Spinal cord (tissue), 10 donors: ENCODE data around the gene WWOX. TPM values are rescaled to one million over a fixed set of nuclear protein-coding genes. Genes with fewer than 3 reads are reported as not detected.

Experiments
- DNase-seq, 6 donors: peaks; one replicate each; pipeline versions ENCODE4 v3.0.0 to v3.0.0-alpha.2; 2013 to 2015; ENCODE audit warnings: low spot score in 6 of 6, low read depth in 4 of 6
- H3K27ac ChIP-seq: one replicate; pipeline ENCODE4 v1.5.1; 2013; ENCODE audit warnings: low read depth, low read length, control low read depth
- H3K27me3 ChIP-seq: one replicate; pipeline ENCODE4 v1.6.1; 2013; ENCODE audit warnings: low read length; ENCODE audit not compliant: control insufficient read depth, insufficient read depth
- H3K36me3 ChIP-seq: one replicate; pipeline ENCODE4 v1.6.1; 2013; ENCODE audit warnings: low read length; ENCODE audit not compliant: control insufficient read depth, insufficient read depth
- H3K4me1 ChIP-seq: one replicate; pipeline ENCODE4 v1.6.1; 2013; ENCODE audit warnings: low read length; ENCODE audit not compliant: control insufficient read depth, insufficient read depth
- H3K4me3 ChIP-seq: one replicate; pipeline ENCODE4 v1.5.1; 2013; ENCODE audit warnings: low read depth, low read length, control low read depth
- H3K9me3 ChIP-seq: one replicate; pipeline ENCODE4 v1.6.1; 2013; ENCODE audit warnings: low read length; ENCODE audit not compliant: control insufficient read depth, insufficient read depth
- WGBS: methylation state at CpG from one replicate; pipeline ENCODE4 v1.1.5; 2013; ENCODE audit warnings: missing lambda C conversion rate; ENCODE audit not compliant: insufficient coverage; 5-methylcytosine and 5-hydroxymethylcytosine counted together
- polyA plus RNA-seq, 2 donors: library from polyadenylated mRNA; unstranded; fragments of 120-200 nt; gene quantifications; one replicate each; pipeline ENCODE4 v1.2.1, GENCODE V29; 2013; ENCODE audit not compliant: insufficient read length in 2 of 2
- total RNA-seq, 2 donors: library from RNA; depleted of rRNA in 1 of 2; stranded (reverse); fragments of 120-200 nt in 1 of 2; fragments of >200 nt in 1 of 2; gene quantifications; one replicate each; pipeline versions ENCODE4 v1.2.3 to v1.2.4, GENCODE V29; 2013 to 2014
- donor health status: healthy.

WWOX gene
- total and polyA plus RNA-seq, 4 donors = 27.5 to 51.5 (median 32.5) TPM

DNA sequence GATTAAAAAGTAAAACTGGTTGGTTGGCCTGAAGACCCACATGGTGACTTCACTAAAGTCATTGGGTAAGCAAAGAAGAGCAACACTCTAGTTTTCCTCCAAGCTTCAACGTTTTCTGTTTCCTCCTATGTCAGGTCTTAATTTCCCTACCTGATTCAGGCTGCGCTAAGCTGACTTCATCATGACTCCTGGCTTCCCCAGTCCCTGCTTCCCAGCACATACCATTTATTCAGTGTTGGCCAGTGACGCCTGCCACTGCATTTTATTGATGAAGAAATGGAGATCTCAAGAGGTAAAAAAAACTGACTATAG, 645.3 kb downstream of the WWOX start:
- DNase-seq = peak in 1 of 6 donors; percentile 13
- H3K4me3 ChIP-seq = no peak overlapping the region
- H3K9me3 ChIP-seq = no peaks in the 10 kb centered on the region
- no peaks in the 10 kb centered on the region for H3K36me3 ChIP-seq
- H3K4me1 ChIP-seq = peaks cover 2% of the 10 kb centered on the region
- 68% methylated on average over 2 of the region's 3 CpGs for WGBS
- peak overlapping the region; percentile 61 for H3K27ac ChIP-seq
- H3K27me3 ChIP-seq = no peaks in the 10 kb centered on the region

DNA sequence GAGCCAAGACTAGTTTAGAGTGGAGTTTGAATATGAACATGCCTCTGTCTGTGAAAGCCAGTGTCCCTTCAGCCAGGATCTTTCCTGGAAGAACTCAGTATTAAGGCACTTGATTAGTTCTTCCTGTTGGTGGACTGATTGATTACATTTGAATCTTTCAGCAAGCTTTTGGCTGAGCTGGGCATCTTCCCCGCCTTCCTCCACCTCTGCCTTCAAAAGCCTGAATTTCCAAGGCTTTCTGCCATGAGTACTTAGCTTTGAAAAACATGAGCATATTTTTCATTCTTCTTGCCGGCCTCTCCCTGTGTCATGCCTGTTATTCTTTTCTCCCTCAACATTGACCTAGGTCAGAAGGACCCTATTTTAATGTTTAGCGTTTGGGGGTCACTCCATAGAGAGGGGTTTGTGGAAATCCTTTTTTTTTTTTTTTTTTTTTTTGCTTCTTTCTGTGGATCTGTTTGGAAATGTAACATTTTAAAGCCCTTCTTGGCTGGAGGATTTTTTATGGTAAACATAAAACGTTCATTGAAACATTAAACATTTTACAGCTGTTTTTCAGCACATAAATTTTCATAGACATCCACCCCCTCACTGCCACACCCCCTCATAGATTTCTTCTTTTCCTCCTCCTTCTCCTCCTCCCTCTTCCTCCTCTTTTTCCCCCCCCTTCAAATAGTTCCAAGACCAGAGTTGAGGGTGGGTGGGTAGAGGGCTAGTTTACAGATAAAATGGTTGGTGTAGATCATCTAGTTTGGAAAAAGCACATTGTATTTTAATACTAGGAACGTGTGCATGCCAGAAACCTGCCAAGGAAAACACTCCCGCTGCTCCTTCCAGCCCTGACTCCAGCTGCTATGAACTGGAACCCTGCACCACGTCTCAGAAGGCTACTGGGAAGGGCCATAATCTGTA, 645.9 kb downstream of the WWOX start:
- DNase-seq = peak in 2 of 6 donors; percentile 22 to 60
- Histone ChIP-seq H3K36me3 (no peaks in the 10 kb centered on the region), H3K27ac (peak overlapping the region; percentile 61), H3K4me3 (no peak overlapping the region), H3K27me3 (no peaks in the 10 kb centered on the region), H3K4me1 (peaks cover 2% of the 10 kb centered on the region), H3K9me3 (no peaks in the 10 kb centered on the region)
- WGBS = 56% methylated on average over 4 of the region's 7 CpGs

DNA sequence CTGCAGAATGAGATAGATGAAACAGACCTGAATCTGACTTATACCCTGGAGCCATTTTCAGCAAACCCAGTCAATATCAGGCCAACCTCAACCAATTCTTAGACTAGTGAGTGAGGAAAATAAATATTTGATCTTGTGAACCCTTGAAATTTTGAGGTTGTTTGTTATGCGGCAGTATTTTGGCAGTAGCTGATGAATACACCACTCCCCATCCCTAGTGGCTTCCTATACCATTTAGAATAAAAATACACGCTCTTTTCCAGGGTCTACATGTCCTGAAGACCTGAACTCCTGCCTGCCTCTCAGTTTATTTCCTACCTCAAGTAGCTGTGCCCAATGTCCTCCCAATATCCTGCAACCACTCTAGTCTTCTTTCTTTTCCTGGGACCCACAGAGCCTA, 647.3 kb downstream of the WWOX start:
- H3K4me3 ChIP-seq = no peak overlapping the region
- H3K9me3 ChIP-seq = no peaks in the 10 kb centered on the region
- 100% methylated on average over 1 of the region's 2 CpGs for whole genome bisulfite sequencing
- DNase-seq = no peak
- no peaks in the 10 kb centered on the region for H3K27me3 ChIP-seq
- peaks cover 2% of the 10 kb centered on the region for H3K4me1 ChIP-seq
- H3K27ac ChIP-seq = no peak overlapping the region
- no peaks in the 10 kb centered on the region for H3K36me3 ChIP-seq

DNA sequence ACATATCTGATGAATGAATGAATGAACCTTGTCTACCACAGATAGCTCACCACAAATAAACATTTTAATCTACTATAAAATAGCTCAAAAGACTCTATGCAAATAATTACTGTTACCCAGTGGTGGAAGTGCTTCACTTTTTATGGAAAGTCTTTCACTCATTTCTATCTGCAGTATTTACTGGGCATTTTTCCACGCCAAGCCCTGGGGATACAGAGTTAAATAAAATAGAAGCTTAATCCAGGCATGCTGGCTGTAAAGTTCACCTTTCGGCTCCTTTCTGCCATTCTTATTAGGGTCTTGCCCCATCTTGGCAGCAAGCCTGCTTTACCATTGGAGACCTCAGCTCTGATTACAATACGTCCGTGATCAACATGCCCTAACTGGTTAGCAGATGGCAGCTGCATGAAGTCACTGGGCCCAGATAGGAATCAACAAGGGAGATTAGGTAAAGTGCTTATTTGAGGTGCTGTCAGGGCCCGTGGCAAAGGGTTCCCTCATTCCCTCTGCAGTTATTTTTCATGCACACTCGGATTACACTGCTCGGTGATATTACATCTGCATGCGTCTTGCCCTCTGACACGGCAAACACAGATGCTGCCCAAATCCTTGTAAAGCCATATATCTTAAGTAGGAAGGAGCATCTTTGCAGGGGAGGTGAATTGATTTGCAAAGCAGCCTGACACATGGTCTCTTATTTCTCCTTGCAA, 648.9 kb downstream of the WWOX start:
- 66% methylated on average over 5 of the region's 9 CpGs for WGBS
- H3K36me3 ChIP-seq = no peaks in the 10 kb centered on the region

DNA sequence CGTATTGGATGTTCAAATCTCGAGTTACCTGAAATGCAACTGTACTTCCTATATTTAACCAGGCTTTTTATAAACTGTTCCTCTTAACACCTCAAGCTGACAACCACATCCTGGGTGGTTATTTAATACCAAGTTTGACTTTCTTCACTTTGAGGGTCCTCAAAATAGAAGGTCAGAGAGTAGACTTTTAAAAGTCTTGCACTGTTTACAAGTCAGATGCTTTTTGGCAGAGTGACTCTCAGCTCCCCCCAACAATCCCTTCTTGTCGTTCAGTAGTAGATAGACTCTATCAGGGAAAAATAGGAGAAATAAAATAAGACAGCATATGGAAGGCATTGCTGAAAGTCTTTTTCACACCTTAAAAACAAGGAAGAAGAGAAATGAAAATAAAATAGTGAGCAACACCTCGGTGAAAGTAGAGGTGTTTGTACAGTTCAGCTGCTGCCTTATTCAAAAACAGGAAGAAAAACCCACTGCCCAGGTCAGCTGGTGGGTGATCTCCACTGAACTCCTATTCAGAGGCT, 650.4 kb downstream of the WWOX start:
- Histone ChIP-seq H3K27me3 (no peaks in the 10 kb centered on the region), H3K27ac (no peak overlapping the region), H3K4me1 (peaks cover 2% of the 10 kb centered on the region), H3K36me3 (no peaks in the 10 kb centered on the region), H3K4me3 (no peak overlapping the region), H3K9me3 (no peaks in the 10 kb centered on the region)
- WGBS = no CpG with 5 or more reads among the region's 4 CpGs
- no peak for DNase-seq

More for the DNA sequence above, 648.9 kb downstream of the WWOX start:
- peak in 1 of 6 donors; percentile 47 for DNase-seq
- Histone ChIP-seq H3K27me3 (no peaks in the 10 kb centered on the region), H3K9me3 (no peaks in the 10 kb centered on the region), H3K4me3 (no peak overlapping the region), H3K4me1 (peaks cover 2% of the 10 kb centered on the region), H3K27ac (no peak overlapping the region)

DNA sequence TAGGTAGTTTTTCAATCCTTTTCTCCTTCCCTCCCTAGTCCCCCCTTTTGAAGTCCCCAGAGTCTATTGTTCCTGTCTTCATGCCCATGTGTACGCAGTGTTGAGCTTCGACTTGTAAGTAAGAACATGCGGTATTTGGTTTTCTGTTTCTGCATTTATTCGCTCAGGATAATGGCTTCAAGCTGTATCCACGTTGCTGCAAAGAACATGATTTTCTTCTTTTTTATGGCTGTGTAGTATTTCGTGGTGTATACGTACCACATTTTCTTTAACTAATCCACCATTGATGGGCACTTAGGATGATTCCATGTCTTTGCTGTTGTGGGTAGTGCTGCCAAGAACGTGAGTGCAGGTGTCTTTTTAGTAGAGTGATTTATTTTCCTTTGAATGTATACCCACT, 651.2 kb downstream of the WWOX start:
- Histone ChIP-seq H3K4me1 (peaks cover 1% of the 10 kb centered on the region), H3K27me3 (no peaks in the 10 kb centered on the region), H3K36me3 (no peaks in the 10 kb centered on the region), H3K4me3 (no peak overlapping the region), H3K27ac (no peak overlapping the region), H3K9me3 (no peaks in the 10 kb centered on the region)
- WGBS = 100% methylated on average over 2 of the region's 8 CpGs
- no peak for DNase-seq

DNA sequence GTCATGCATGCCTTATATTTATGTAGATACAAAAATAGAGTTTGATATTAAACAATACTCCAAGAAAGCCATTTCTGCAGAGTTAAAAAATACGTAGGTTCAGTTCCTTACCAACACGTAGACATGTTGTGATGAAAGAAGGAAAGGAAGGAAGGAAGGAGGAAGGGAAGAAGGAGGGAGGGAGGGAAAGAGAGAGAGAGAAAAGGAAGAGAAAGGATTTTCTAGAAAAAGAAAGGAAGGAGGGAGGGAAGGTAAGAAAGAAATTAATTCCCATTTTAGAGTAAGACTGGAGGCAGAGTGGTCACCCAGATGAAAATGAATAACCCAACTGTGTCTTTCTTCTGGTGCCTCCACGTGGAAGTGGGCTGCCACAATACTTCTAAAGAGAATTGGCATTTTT, 652.1 kb downstream of the WWOX start:
- Histone ChIP-seq H3K4me1 (no peaks in the 10 kb centered on the region), H3K27ac (no peak overlapping the region), H3K9me3 (no peaks in the 10 kb centered on the region), H3K4me3 (no peak overlapping the region), H3K27me3 (no peaks in the 10 kb centered on the region), H3K36me3 (no peaks in the 10 kb centered on the region)
- no peak for DNase-seq
- 100% methylated on average over 1 of the region's 3 CpGs for WGBS

DNA sequence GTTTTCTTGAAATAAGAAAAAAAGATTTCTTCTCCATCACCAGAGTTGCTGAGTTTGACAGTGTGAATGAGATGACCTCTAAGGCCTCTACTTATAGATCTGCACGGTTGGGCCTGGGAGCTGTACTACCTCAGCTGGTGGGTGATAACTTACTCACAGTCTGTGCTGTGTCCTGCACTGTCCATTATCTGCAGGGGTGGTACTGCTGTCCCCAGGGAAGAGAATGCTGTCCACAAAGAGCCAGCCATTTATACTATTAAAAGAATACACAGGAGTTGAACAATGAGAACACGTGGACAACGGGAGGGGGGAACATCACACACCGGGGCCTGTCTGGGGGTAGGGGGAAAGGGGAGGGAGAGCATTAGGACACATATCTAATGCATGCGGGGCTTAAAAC, 655.3 kb downstream of the WWOX start:
- H3K27ac ChIP-seq = no peak overlapping the region
- 55% methylated on average over 3 of the region's 5 CpGs for WGBS
- no peak for DNase-seq
- no peaks in the 10 kb centered on the region for H3K27me3 ChIP-seq
- H3K4me1 ChIP-seq = no peaks in the 10 kb centered on the region
- H3K9me3 ChIP-seq = no peaks in the 10 kb centered on the region
- H3K36me3 ChIP-seq = no peaks in the 10 kb centered on the region
- H3K4me3 ChIP-seq = no peak overlapping the region

DNA sequence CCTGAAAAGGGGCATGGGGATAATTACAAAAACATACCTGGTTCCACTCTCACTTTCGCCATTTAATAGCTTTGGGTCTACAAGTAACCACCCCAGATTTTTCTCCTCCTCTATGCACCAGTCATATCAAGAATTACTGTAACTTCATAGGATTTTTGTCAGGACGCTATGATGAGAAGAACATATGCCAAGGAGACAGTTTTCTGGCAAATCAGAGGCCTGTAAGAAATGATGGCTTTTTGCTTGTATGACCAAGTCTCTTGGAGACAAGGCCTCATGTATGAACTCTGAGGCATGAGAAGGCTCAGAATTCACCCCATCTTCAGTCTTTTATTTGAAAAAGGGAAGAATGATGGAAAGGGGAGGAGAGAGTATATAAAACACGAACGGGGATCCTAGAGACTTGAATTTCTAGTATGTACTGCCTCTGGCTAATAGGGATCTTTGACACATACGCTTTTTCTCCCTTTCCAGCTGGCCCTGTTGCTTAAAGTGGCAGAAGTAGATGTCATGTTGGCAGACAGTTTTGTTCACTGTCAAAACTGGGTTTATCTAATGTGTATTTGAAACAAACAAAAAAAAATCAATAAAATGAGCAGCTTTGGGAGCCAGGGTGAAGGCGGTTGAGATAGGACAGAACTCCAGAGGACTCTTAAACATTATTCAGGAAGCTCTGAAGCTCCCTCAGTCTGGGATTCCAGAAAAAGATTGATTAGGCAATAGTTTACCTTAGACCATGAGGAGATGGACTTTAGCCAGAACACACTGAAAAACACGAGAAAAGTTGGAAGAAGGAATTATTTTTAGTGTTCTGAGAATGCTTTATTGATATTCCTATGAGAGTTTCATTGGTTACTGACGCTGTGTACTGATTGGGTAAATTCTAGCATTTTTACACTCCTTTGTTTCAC, 656.6 kb downstream of the WWOX start:
- peak in 1 of 6 donors; percentile 58 for DNase-seq
- WGBS = 73% methylated on average over 3 of the region's 8 CpGs

More for the DNA sequence above, 656.6 kb downstream of the WWOX start:
- H3K9me3 ChIP-seq = no peaks in the 10 kb centered on the region
- no peaks in the 10 kb centered on the region for H3K4me1 ChIP-seq
- no peak overlapping the region for H3K27ac ChIP-seq
- H3K36me3 ChIP-seq = no peaks in the 10 kb centered on the region
- H3K27me3 ChIP-seq = no peaks in the 10 kb centered on the region
- no peak overlapping the region for H3K4me3 ChIP-seq
